GM12873 (cell line): ENCODE data around the gene LRIF1.

Experiments
- CTCF ChIP-seq: IDR thresholded peaks from 2 replicates; pipeline ENCODE4 v1.5.1; 2012; ENCODE audit warnings: low read depth, mild to moderate bottlenecking, moderate library complexity, low read length, control low read depth; ENCODE audit not compliant: insufficient read depth; ENCODE audit errors: missing control alignments

LRIF1 gene

GRCh38 chr1:110963691-110964454, at the start of gene LRIF1:
TSS of gene LRIF1 (minus strand) at chr1:110963922. CDS start at chr1:110963688, 234 bp downstream.
- TF ChIP-seq CTCF = peak; percentile 56

- no peak for TF ChIP-seq CTCF
Observed at GRCh38 chr1:111008031-111008430, 44.3 kb upstream of the LRIF1 start.

GRCh38 chr1:111006556-111006955, 42.8 kb upstream of the LRIF1 start:
- no peak for TF ChIP-seq CTCF

- peak; percentile 37 for TF ChIP-seq CTCF
Observed at GRCh38 chr1:110992329-110992728, 28.6 kb upstream of the LRIF1 start.

GRCh38 chr1:110990541-110990940, 26.8 kb upstream of the LRIF1 start:
- no peak for TF ChIP-seq CTCF

GRCh38 chr1:110986407-110986891, 22.7 kb upstream of the LRIF1 start:
- TF ChIP-seq CTCF = no peak

- TF ChIP-seq CTCF = no peak
Observed at GRCh38 chr1:110982320-110982719, 18.6 kb upstream of the LRIF1 start.
